Liver (tissue), 9 donors: ENCODE measurements around the gene NFKB1. TPM values are rescaled to one million over a fixed set of nuclear protein-coding genes. Genes with fewer than 3 reads are reported as not detected.

Experiments used
- DNase-seq: peaks from one replicate; pipeline ENCODE4 v3.0.0-alpha.2; 2017; ENCODE audit warnings: low spot score
- H3K27ac ChIP-seq, 2 donors: one replicate each; pipeline ENCODE4 v1.7.0; 2013; ENCODE audit warnings: inconsistent platforms in 2 of 2, low read length in 2 of 2, control low read depth in 1 of 2, low read depth in 1 of 2, mild to moderate bottlenecking in 1 of 2
- H3K27me3 ChIP-seq, 4 donors: one replicate each; pipeline versions ENCODE4 v1.6.1 to v1.7.0; 2013; ENCODE audit warnings: low read length in 3 of 4, inconsistent platforms in 1 of 4, mild to moderate bottlenecking in 1 of 4, moderate library complexity in 1 of 4; ENCODE audit not compliant: control insufficient read depth in 4 of 4, insufficient read depth in 4 of 4
- H3K36me3 ChIP-seq, 4 donors: one replicate each; pipeline versions ENCODE4 v1.6.1 to v1.7.0; 2013; ENCODE audit warnings: low read length in 3 of 4, mild to moderate bottlenecking in 3 of 4, low read depth in 1 of 4, moderate library complexity in 1 of 4; ENCODE audit not compliant: control insufficient read depth in 4 of 4, insufficient read depth in 3 of 4
- H3K4me1 ChIP-seq, 4 donors: one replicate each; pipeline versions ENCODE4 v1.6.1 to v1.7.0; 2013; ENCODE audit warnings: low read length in 3 of 4, mild to moderate bottlenecking in 3 of 4, moderate library complexity in 1 of 4; ENCODE audit not compliant: control insufficient read depth in 4 of 4, insufficient read depth in 4 of 4
- H3K4me3 ChIP-seq, 3 donors: one replicate each; pipeline versions ENCODE4 v1.6.1 to v1.7.0; 2013; ENCODE audit warnings: low read length in 3 of 3, control low read depth in 1 of 3, low read depth in 1 of 3, mild to moderate bottlenecking in 1 of 3
- H3K9ac ChIP-seq, 2 donors: one replicate each; pipeline ENCODE4 v1.7.0; 2013; ENCODE audit warnings: low read length in 2 of 2, mild to moderate bottlenecking in 2 of 2, moderate library complexity in 2 of 2, control low read depth in 1 of 2, low read depth in 1 of 2
- H3K9me3 ChIP-seq, 4 donors: one replicate each; pipeline versions ENCODE4 v1.6.1 to v1.7.0; 2013; ENCODE audit warnings: low read length in 3 of 4; ENCODE audit not compliant: control insufficient read depth in 4 of 4
- ATF3 ChIP-seq: IDR thresholded peaks from 2 replicates; pipeline ENCODE4 v1.6.1; 2016; ENCODE audit warnings: antibody characterized with exemption
- CTCF ChIP-seq: fragments of 150-350 bp; IDR thresholded peaks from 2 replicates; pipeline ENCODE4 v1.5.1; 2017; ENCODE audit warnings: improper control_type of control experiment, low read depth, low read length; ENCODE audit not compliant: missing input control
- EGR1 ChIP-seq, 2 donors: IDR thresholded peaks; 2 replicates each; pipeline ENCODE4 v1.6.1; 2016 to 2018; ENCODE audit warnings: antibody characterized with exemption in 2 of 2, low read depth in 2 of 2
- FOXA1 ChIP-seq: IDR thresholded peaks from 2 replicates; pipeline ENCODE4 v1.6.1; 2016; ENCODE audit warnings: antibody characterized with exemption
- FOXA2 ChIP-seq: IDR thresholded peaks from 2 replicates; pipeline ENCODE4 v1.6.1; 2016; ENCODE audit warnings: antibody characterized with exemption
- GABPA ChIP-seq, 2 donors: IDR thresholded peaks in 1 of 2; conservative IDR thresholded peaks in 1 of 2; 2 replicates each; pipeline ENCODE4 v1.6.1; 2016; ENCODE audit warnings: antibody characterized with exemption in 2 of 2, mild to moderate bottlenecking in 1 of 2, moderate library complexity in 1 of 2
- HNF4A ChIP-seq, 2 donors: conservative IDR thresholded peaks; 2 replicates each; pipeline ENCODE4 v1.6.1; 2016; ENCODE audit warnings: antibody characterized with exemption in 2 of 2, mild to moderate bottlenecking in 2 of 2
- HNF4G ChIP-seq: IDR thresholded peaks from 2 replicates; pipeline ENCODE4 v1.6.1; 2016; ENCODE audit warnings: antibody characterized with exemption
- JUND ChIP-seq, 2 donors: IDR thresholded peaks; 2 replicates each; pipeline ENCODE4 v1.6.1; 2016; ENCODE audit warnings: antibody characterized with exemption in 2 of 2
- NR2F2 ChIP-seq: IDR thresholded peaks from 2 replicates; pipeline ENCODE4 v1.6.1; 2016; ENCODE audit warnings: antibody characterized with exemption
- RAD21 ChIP-seq, 2 donors: IDR thresholded peaks; 2 replicates each; pipeline ENCODE4 v1.6.1; 2016; ENCODE audit warnings: antibody characterized with exemption in 2 of 2, mild to moderate bottlenecking in 2 of 2
- RXRA ChIP-seq, 2 donors: IDR thresholded peaks; 2 replicates each; pipeline ENCODE4 v1.6.1; 2017 to 2018; ENCODE audit warnings: antibody characterized with exemption in 2 of 2, mild to moderate bottlenecking in 1 of 2
- SP1 ChIP-seq: IDR thresholded peaks from 2 replicates; pipeline ENCODE4 v1.6.1; 2018; ENCODE audit warnings: antibody characterized with exemption, mild to moderate bottlenecking
- TAF1 ChIP-seq: conservative IDR thresholded peaks from 2 replicates; pipeline ENCODE4 v1.6.1; 2016; ENCODE audit warnings: antibody characterized with exemption, mild to moderate bottlenecking
- YY1 ChIP-seq: IDR thresholded peaks from 2 replicates; pipeline ENCODE4 v1.6.1; 2016; ENCODE audit warnings: antibody characterized with exemption, mild to moderate bottlenecking
- WGBS: extraction: QIAGEN DNeasy Blood & Tissue Kit; methylation state at CpG from one replicate; pipeline ENCODE4 v1.1.7; 2013; 5-methylcytosine and 5-hydroxymethylcytosine counted together
- polyA plus RNA-seq, 2 donors: library from polyadenylated mRNA; stranded (reverse) in 1 of 2; unstranded in 1 of 2; fragments of 200-250 nt in 1 of 2; fragments of >200 nt in 1 of 2; fragmentation: Nextera tagmentation in 1 of 2; extraction: Ambion mirVana in 1 of 2; gene quantifications; one replicate each; pipeline versions ENCODE4 v1.2.1 to v1.2.3, GENCODE V29; 2013 to 2015
- total RNA-seq, 2 donors: library from RNA; depleted of rRNA; stranded (reverse); fragments of >200 nt; gene quantifications; one replicate each; pipeline ENCODE4 v1.2.3, GENCODE V29; 2014
- TF ChIP-seq, protein P1 (sequence below): IDR thresholded peaks from 2 replicates; pipeline ENCODE4 v1.6.1; 2016; ENCODE audit warnings: antibody characterized with exemption, mild to moderate bottlenecking
- TF ChIP-seq, protein P2 (sequence below): IDR thresholded peaks from 2 replicates; pipeline ENCODE4 v1.6.1; 2016; ENCODE audit warnings: antibody characterized with exemption
- TF ChIP-seq, protein P3 (sequence below): IDR thresholded peaks from 2 replicates; pipeline ENCODE4 v1.6.1; 2016; ENCODE audit warnings: antibody characterized with exemption
- donor health status: healthy.
- donor health status: healthy.
- donor health status: healthy.
- donor health status: healthy.
- donor health status: healthy.

Gene NFKB1
- total and polyA plus RNA-seq, 4 donors: 5.1 to 23.0 (median 13.4) TPM

DNA sequence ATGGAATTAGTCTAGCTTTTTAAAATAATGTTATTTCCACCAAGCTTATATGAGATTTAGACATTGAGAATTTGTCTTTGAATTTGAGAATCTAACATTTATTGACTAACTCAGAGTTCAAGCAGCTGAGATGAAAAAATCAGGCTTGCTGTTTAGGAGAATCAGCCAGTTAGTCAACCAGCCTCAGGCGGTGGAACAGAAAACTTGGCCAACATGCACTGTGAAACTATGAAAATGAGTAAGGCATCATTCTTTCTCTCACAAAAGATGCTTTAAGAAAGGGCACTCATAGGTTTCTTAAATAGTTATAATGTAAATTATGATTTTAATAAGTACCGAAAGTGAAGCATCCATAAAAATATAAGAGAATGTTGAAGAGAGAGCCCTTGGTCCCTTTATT, 84.2 kb downstream of the NFKB1 start:
- Histone ChIP-seq H3K36me3 (peaks cover 1 to 58% (median 33%) of the 10 kb centered on the region in 4 donors), H3K4me1 (peaks cover 0 to 2% (median 0%) of the 10 kb centered on the region in 4 donors), H3K27ac (no peak overlapping the region), H3K9me3 (no peaks in the 10 kb centered on the region), H3K27me3 (no peaks in the 10 kb centered on the region), H3K4me3 (no peak overlapping the region), H3K9ac (no peak overlapping the region)
- no peak for DNase-seq
- 93% methylated on average over 2 of the region's 2 CpGs for WGBS
- TF ChIP-seq ATF3: no peak
- TF ChIP-seq RXRA (IDR thresholded peaks at IDR 0.05): no peak
- no peak for TF ChIP-seq SP1
- TF ChIP-seq FOXA1: no peak
- no peak for TF ChIP-seq NR2F2
- TF ChIP-seq RAD21 (IDR thresholded peaks at IDR 0.05): no peak
- no peak for TF ChIP-seq HNF4A (conservative IDR thresholded peaks at IDR 0.05)
- TF ChIP-seq, protein P1, sequence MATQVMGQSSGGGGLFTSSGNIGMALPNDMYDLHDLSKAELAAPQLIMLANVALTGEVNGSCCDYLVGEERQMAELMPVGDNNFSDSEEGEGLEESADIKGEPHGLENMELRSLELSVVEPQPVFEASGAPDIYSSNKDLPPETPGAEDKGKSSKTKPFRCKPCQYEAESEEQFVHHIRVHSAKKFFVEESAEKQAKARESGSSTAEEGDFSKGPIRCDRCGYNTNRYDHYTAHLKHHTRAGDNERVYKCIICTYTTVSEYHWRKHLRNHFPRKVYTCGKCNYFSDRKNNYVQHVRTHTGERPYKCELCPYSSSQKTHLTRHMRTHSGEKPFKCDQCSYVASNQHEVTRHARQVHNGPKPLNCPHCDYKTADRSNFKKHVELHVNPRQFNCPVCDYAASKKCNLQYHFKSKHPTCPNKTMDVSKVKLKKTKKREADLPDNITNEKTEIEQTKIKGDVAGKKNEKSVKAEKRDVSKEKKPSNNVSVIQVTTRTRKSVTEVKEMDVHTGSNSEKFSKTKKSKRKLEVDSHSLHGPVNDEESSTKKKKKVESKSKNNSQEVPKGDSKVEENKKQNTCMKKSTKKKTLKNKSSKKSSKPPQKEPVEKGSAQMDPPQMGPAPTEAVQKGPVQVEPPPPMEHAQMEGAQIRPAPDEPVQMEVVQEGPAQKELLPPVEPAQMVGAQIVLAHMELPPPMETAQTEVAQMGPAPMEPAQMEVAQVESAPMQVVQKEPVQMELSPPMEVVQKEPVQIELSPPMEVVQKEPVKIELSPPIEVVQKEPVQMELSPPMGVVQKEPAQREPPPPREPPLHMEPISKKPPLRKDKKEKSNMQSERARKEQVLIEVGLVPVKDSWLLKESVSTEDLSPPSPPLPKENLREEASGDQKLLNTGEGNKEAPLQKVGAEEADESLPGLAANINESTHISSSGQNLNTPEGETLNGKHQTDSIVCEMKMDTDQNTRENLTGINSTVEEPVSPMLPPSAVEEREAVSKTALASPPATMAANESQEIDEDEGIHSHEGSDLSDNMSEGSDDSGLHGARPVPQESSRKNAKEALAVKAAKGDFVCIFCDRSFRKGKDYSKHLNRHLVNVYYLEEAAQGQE: no peak
- no peak for TF ChIP-seq JUND (IDR thresholded peaks at IDR 0.05)
- TF ChIP-seq EGR1 (IDR thresholded peaks at IDR 0.05; ENCODE audit: low read depth in 2 of 2): no peak
- no peak for TF ChIP-seq YY1
- TF ChIP-seq, protein P2, sequence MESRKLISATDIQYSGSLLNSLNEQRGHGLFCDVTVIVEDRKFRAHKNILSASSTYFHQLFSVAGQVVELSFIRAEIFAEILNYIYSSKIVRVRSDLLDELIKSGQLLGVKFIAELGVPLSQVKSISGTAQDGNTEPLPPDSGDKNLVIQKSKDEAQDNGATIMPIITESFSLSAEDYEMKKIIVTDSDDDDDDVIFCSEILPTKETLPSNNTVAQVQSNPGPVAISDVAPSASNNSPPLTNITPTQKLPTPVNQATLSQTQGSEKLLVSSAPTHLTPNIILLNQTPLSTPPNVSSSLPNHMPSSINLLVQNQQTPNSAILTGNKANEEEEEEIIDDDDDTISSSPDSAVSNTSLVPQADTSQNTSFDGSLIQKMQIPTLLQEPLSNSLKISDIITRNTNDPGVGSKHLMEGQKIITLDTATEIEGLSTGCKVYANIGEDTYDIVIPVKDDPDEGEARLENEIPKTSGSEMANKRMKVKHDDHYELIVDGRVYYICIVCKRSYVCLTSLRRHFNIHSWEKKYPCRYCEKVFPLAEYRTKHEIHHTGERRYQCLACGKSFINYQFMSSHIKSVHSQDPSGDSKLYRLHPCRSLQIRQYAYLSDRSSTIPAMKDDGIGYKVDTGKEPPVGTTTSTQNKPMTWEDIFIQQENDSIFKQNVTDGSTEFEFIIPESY: no peak
- TF ChIP-seq GABPA (IDR thresholded peaks at IDR 0.05 in 1 of 2, conservative IDR thresholded peaks at IDR 0.05 in 1 of 2): no peak
- TF ChIP-seq FOXA2: no peak
- no peak for TF ChIP-seq HNF4G
- TF ChIP-seq, protein P3, sequence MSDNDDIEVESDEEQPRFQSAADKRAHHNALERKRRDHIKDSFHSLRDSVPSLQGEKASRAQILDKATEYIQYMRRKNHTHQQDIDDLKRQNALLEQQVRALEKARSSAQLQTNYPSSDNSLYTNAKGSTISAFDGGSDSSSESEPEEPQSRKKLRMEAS: no peak
- no peak for TF ChIP-seq TAF1
- no peak for TF ChIP-seq CTCF
